DMS53 treated with DMSO at 0.1 percent for 48 hours (cell line): Measurements from ENCODE around the gene FKBP9.
"Not testable (repeated sequence)": the region's sequence is repeated elsewhere in the genome, so short reads cannot be mapped to it uniquely, and the experiment has no call there.

Experiments used
- DNase-seq: peaks from one replicate; lab custom pipeline; 2025; ENCODE audit not compliant: unreplicated experiment; lab: John Stamatoyannopoulos, UW

Gene FKBP9

GRCh38 chr7:32957326-32958045 lies at the start of gene FKBP9:
TSS of gene FKBP9 (plus strand) at chr7:32957440. CDS start at chr7:32957574, 134 bp downstream.
- DNase-seq, result peak; percentile 74

- DNase-seq, result no peak
These were observed 47.0 kb upstream of the FKBP9 start for GRCh38 chr7:32910195-32910594.

- DNase-seq, result no peak
These were observed 43.1 kb upstream of the FKBP9 start for GRCh38 chr7:32914184-32914583.

- DNase-seq, result no peak
These were observed 42.2 kb upstream of the FKBP9 start for GRCh38 chr7:32915041-32915536.

GRCh38 chr7:32916006-32916405 lies 41.2 kb upstream of the FKBP9 start:
- no peak for DNase-seq

DNA sequence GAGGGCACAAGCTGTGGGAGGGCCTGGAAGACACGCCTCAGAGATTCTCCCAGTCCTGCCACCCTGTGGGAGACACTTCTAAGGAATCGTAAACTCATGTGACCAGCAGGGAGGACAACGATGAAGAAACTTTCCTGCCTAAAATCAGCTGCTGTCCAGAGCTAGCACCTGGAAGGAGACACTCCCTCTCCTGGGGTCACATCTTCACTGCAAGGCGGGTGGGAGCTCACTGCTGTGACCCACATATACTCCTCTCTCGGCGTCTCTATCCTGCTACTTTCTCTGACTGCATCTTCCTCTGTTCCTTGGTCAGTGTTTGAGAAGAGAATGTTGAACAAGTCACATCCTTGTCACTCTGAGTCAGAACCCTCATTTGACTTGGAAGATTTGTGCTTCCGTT lies 40.2 kb upstream of the FKBP9 start:
- not testable (repeated sequence) for DNase-seq

DNA sequence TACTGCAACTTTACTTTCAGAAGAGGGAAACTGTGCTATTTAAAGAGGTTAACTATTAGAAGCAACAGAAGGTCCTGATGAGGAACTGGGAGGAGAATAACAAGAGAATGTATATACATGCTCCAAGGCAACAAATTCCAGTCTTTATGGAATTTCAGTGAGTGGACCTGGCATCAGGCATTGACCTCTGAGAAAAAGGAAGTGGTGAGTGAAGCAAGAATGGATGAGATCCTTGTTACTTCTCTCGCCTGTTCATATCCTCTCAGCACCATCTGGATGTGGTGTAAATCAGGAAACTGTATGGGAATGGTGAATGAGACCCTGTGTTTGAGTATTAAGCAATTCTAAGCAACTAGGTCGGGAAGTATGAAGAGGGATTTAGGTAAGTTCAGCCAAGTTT lies 35.3 kb upstream of the FKBP9 start:
- no peak for DNase-seq

- DNase-seq, result no peak
These were observed 28.4 kb upstream of the FKBP9 start for GRCh38 chr7:32928785-32929298.

- DNase-seq, result no peak
These were observed 27.7 kb upstream of the FKBP9 start for GRCh38 chr7:32929430-32930143.

GRCh38 chr7:32930378-32930777 lies 26.9 kb upstream of the FKBP9 start:
- no peak for DNase-seq

GRCh38 chr7:32935558-32935957 lies 21.7 kb upstream of the FKBP9 start:
- no peak for DNase-seq

DNA sequence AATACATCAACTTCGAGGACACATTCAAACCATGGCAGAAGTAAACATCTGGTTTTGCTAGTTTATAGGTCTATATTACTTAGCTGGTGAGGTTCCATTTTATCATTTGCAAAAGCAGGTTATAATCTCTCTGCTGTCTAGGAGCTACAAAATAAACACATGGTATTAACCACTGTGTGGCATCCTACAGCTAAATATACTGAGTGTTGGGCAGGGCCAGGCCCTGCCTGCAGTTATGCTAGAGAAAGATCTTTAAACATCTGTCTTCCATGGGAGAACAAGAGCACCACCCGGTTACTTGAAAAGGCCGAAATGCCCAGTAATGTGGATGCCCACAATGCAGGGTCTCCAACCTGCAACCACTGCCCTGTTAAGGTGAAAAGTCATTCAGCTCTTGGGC lies 20.6 kb upstream of the FKBP9 start:
- DNase-seq, result no peak

DNA sequence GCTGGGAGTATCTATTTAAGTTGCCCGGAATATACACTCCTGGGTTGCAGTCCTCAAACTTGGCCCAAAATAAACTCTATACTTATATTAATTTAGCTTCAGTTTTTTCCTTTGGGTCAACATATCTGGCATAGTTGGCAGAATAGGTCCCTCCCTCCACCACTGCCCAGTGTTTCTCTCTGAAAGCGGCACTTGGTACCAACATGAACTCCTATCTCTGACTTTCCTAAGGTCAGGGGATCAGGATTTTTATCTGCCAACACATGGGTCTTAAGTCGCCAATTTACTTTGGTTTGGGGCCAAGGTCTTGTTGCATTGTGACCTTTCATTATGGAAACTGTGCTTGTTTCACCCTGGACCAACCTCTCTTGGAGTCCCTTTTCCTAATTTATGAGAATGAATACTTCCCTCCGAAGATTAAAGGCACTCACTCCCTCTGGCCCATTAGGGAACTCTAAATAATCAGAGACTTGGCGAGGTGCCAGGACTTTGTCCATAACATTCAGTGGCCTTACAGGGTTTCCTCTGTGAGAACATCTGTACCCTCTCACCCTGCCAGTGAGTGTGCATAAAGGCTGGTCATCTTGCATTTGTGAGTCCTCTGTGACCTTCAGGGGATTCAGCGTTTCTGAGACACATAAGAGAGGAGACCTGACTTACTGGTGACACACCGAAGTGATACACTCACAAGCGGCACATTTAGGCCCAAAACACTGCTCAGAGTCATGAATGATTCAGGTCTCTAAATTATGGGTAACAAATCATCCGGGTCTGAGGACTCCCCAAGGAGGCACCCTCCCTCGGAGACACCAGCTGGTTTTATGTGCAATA lies 19.7 kb upstream of the FKBP9 start:
- peak; percentile 12 for DNase-seq

- no peak for DNase-seq
These were observed 16.1 kb upstream of the FKBP9 start for GRCh38 chr7:32941181-32941580.

- peak; percentile 65 for DNase-seq
These were observed 15.4 kb upstream of the FKBP9 start for GRCh38 chr7:32941681-32942414.

DNA sequence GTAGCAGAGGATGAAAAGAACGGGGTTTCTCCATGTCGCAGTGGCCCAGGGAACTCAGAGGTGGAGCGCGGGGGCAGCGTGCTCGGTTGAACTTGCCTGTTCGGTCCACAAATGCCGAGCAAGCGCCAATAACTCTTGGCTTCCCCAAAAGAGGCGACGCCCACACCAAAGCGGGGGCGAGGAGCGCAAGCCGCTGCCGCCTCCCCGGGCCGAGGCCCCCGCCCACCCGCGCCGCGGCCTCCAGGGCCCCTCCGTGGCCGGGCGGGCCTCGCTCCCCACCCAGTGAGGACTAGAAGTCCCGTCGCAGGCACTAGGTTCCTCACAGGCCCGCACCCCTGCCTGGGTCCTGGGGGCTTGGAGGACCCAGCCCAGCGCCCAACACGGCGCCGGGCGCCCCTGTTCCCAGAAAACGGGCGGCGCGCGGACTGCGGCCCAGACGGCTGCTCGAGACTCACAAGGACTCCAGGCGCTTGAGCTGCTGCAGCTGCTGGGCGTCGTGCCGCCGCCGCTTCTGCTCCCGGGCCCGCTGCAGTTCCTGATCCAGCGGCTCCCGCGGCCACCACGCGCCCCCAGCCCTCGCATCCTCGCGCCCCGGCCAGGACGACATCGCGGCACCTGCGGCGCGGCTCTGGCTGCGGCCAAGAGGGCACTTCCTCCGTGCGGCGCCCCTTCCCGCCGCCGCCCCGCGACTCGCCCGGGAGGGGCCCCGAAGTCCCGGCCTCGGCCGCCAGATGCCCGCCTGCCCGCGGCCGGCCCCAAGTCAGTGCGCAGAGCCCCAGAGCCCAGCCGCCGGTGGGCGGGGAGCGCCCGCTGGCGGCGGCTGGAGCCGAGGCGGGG lies 14.6 kb upstream of the FKBP9 start:
- DNase-seq, result peak; percentile 84

DNA sequence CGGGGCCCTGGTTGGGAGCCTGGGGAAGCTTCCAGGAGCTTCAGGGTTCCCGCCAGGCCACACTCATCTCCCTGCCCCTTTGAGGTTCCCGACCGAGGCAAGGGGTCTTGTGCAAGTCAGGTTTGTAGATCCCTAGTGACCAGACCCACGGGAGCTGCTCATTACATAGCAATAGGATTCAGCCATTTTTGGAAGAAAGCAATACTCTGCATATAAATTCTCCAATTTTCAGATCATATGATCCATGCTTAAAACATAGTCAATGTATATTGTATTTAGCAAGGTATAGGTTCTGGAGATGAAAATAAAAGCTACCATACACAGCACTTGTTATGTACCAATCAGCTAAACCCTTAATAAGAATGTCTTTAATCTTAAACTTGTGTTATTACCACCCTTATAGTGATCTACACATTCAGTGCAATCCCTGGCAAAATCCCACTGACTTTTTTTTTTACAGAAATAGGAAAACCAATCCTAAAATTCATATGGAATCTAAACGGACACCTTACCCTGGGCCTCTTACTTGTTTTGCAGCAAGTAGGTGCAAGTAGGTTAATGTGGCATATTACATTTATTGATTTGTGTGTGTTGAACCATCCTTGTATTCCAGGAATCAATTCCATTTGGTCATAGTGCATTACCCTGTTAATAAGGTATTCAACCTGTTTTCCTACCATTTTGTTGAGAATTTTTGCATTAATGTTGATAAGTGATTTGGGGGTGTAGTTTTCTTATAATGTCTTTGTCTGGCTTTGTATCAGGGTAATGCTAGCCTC lies 13.8 kb upstream of the FKBP9 start:
- DNase-seq, result no peak

DNA sequence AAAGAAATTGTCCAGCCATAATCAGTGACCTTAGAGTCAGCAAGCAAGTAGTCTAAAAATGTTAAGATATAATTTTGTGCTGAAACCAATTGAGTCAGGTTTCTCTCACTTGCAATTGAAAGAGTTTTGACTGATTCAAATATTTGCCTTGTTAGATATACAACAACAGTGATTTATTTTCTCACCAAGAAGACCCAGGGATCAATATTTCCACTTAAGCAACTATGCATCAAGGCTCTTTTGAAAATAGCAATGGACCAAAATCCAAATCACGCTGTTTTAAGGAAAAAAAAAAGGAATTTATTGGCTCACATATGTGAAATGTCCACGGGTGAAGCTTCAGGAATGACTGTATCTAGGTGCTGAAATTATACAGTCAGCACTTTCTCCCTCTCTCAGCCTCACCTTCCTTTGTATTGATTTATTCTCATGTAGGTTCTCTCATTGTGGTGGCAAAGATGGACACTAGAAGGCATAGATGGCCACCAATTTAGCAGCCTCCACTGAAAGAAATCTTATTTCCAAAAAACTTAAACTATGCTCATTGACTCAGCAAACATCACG lies 9.7 kb upstream of the FKBP9 start:
- DNase-seq, result no peak

DNA sequence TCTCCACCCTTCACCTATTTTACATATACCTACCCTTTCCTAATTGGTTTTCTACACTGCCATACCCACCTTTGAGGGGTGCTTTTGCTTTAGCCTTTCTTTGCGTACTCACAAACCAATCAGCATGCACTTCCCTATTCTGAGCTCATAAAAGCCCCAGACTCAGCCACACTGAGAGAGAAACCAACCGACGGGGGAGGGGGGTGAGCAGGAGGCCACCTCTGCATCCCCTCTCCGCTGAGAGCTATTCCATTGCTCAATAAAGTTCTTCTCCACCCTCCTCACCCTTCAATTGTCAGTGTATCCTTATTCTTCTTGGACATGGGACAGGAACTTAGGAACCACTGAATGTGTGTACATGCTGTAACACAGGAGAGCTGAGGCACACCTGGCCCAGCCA lies 9.0 kb upstream of the FKBP9 start:
- no peak for DNase-seq
